ENCODE data around the gene CELF4. TPM values are rescaled to one million over a fixed set of nuclear protein-coding genes. Genes with fewer than 3 reads are reported as not detected.

The CELF4 gene
- total RNA-seq, 2 donors from 2014 or later, result 1.4 TPM; not detected in 1

- TF ChIP-seq CTCF (IDR thresholded peaks at IDR 0.05), result no peak
- no peaks in the 10 kb centered on the region for H3K4me1 ChIP-seq
- intact Hi-C loops (cut with DNase I), result no loop called here
- no peak overlapping the region for H3K27ac ChIP-seq
- no peak overlapping the region for H3K4me3 ChIP-seq
- H3K9ac ChIP-seq (ENCODE audit: low read depth in 2 of 2, low read length in 2 of 2), result no peak overlapping the region
- no peaks in the 10 kb centered on the region for H3K9me3 ChIP-seq
- no peaks in the 10 kb centered on the region for H3K36me3 ChIP-seq
- no peaks in the 10 kb centered on the region for H3K27me3 ChIP-seq
- DNase-seq, result no peak
Observed at GRCh38 chr18:37588289-37588688, 22.7 kb upstream of the CELF4 start.

- no peaks in the 10 kb centered on the region for H3K4me1 ChIP-seq
- no peaks in the 10 kb centered on the region for H3K36me3 ChIP-seq
- H3K27ac ChIP-seq, result no peak overlapping the region
- DNase-seq, result no peak
- intact Hi-C loops (cut with DNase I), result no loop called here
- no peak overlapping the region for H3K4me3 ChIP-seq
- no peak overlapping the region for H3K9ac ChIP-seq (ENCODE audit: low read depth in 2 of 2, low read length in 2 of 2)
- H3K27me3 ChIP-seq, result no peaks in the 10 kb centered on the region
- no peak for TF ChIP-seq CTCF (IDR thresholded peaks at IDR 0.05)
- no peaks in the 10 kb centered on the region for H3K9me3 ChIP-seq
Observed at GRCh38 chr18:37586656-37587225, 21.1 kb upstream of the CELF4 start.

GRCh38 chr18:37584952-37585695 is 19.5 kb upstream of the CELF4 start:
- H3K4me3 ChIP-seq, result no peak overlapping the region
- no peak overlapping the region for H3K27ac ChIP-seq
- no peaks in the 10 kb centered on the region for H3K27me3 ChIP-seq
- H3K36me3 ChIP-seq, result no peaks in the 10 kb centered on the region
- intact Hi-C loops (cut with DNase I), result no loop called here
- TF ChIP-seq CTCF (IDR thresholded peaks at IDR 0.05), result no peak
- no peak for DNase-seq
- H3K9ac ChIP-seq (ENCODE audit: low read depth in 2 of 2, low read length in 2 of 2), result no peak overlapping the region
- H3K4me1 ChIP-seq, result no peaks in the 10 kb centered on the region
- H3K9me3 ChIP-seq, result no peaks in the 10 kb centered on the region

- H3K36me3 ChIP-seq, result no peaks in the 10 kb centered on the region
- H3K9ac ChIP-seq (ENCODE audit: low read depth in 2 of 2, low read length in 2 of 2), result no peak overlapping the region
- no peak for TF ChIP-seq CTCF (IDR thresholded peaks at IDR 0.05)
- no peak overlapping the region for H3K4me3 ChIP-seq
- H3K9me3 ChIP-seq, result no peaks in the 10 kb centered on the region
- no peak overlapping the region for H3K27ac ChIP-seq
- no peak for DNase-seq
- H3K4me1 ChIP-seq, result no peaks in the 10 kb centered on the region
- intact Hi-C loops (cut with DNase I), result no loop called here
- H3K27me3 ChIP-seq, result no peaks in the 10 kb centered on the region
Observed at GRCh38 chr18:37584217-37584616, 18.6 kb upstream of the CELF4 start.

GRCh38 chr18:37582261-37582660 is 16.7 kb upstream of the CELF4 start:
- TF ChIP-seq CTCF (IDR thresholded peaks at IDR 0.05), result no peak
- Histone ChIP-seq H3K36me3 (no peaks in the 10 kb centered on the region), H3K9ac (ENCODE audit: low read depth in 2 of 2, low read length in 2 of 2) (no peak overlapping the region), H3K9me3 (no peaks in the 10 kb centered on the region), H3K4me1 (no peaks in the 10 kb centered on the region), H3K27ac (no peak overlapping the region), H3K27me3 (no peaks in the 10 kb centered on the region), H3K4me3 (no peak overlapping the region)
- intact Hi-C loops (cut with DNase I), result no loop called here
- DNase-seq, result no peak

All from colonic mucosa (tissue), 4 donors.